B cell (primary cell): ENCODE measurements around the gene POLR2J. TPM values are rescaled to one million over a fixed set of nuclear protein-coding genes. Genes with fewer than 3 reads are reported as not detected.

Experiments used
- ATAC-seq: fragments of 200-7000 bp; cut with Tn5 transposase; one replicate; pipeline ENCODE4 v1.10.0; 2021; ENCODE audit warnings: low read depth, mild to moderate bottlenecking, moderate number of reproducible peaks, moderate library complexity
- CTCF ChIA-PET: fragments of 350-600 bp; sonication (Branson Sonifier 250); formaldehyde crosslinking; loops from one replicate; lab custom pipeline; 2021; ENCODE audit warnings: antibody characterized with exemption, inconsistent platforms; lab: Charles Lee
- POLR2A ChIA-PET: fragments of 350-600 bp; sonication (Branson Sonifier 250); formaldehyde crosslinking; loops from one replicate; lab custom pipeline; 2021; ENCODE audit warnings: antibody characterized with exemption; lab: Charles Lee
- DNase-seq: peaks from one replicate; pipeline ENCODE4 v3.0.0; 2013
- H2AFZ ChIP-seq: 2 replicates; pipeline ENCODE4 v1.6.1; 2012; ENCODE audit warnings: mild to moderate bottlenecking, low read depth, low read length; ENCODE audit not compliant: insufficient read depth, poor library complexity, severe bottlenecking
- H3K27ac ChIP-seq, 2 donors: 1 replicate in 1 of 2; 2 replicates in 1 of 2; pipeline ENCODE4 v1.5.1; 2012 to 2013; ENCODE audit warnings: low read length in 2 of 2, mild to moderate bottlenecking in 2 of 2, moderate library complexity in 1 of 2
- H3K27me3 ChIP-seq, 4 experiments: fragments of 200-600 bp in 1 of 4; sonication (generic) in 1 of 4; replicated peaks in 1 of 4; 1 replicate in 2 of 4; 2 replicates in 2 of 4; pipeline versions ENCODE4 v1.6.1 to v1.7.0; 2013 to 2016; ENCODE audit warnings: low read length in 3 of 4, mild to moderate bottlenecking in 2 of 4, mixed read lengths in 1 of 4, moderate library complexity in 1 of 4; ENCODE audit not compliant: insufficient read depth in 4 of 4, control insufficient read depth in 3 of 4; ENCODE audit errors: control extremely low read depth in 1 of 4
- H3K36me3 ChIP-seq, 2 experiments: replicated peaks in 1 of 2; 1 replicate in 1 of 2; 2 replicates in 1 of 2; pipeline versions ENCODE4 v1.6.1 to v1.7.1; 2013; ENCODE audit warnings: low read length in 1 of 2; ENCODE audit not compliant: insufficient read depth in 2 of 2, control insufficient read depth in 1 of 2; ENCODE audit errors: control extremely low read depth in 1 of 2, extremely low read depth in 1 of 2
- H3K4me1 ChIP-seq, 2 donors: fragments of 200-600 bp in 1 of 2; sonication (generic) in 1 of 2; 1 replicate in 1 of 2; 2 replicates in 1 of 2; pipeline versions ENCODE4 v1.5.1 to v1.6.1; 2013 to 2017; ENCODE audit warnings: low read length in 2 of 2; ENCODE audit not compliant: control insufficient read depth in 2 of 2, insufficient read depth in 2 of 2
- H3K4me2 ChIP-seq: replicated peaks from 2 replicates; pipeline ENCODE3; 2012; ENCODE audit warnings: mild to moderate bottlenecking, low read depth, low read length; ENCODE audit not compliant: poor library complexity, severe bottlenecking
- H3K4me3 ChIP-seq, 5 experiments: fragments of 200-600 bp in 1 of 5; sonication (generic) in 1 of 5; 1 replicate in 3 of 5; 2 replicates in 2 of 5; pipeline versions ENCODE4 v1.5.1 to v1.7.0; 2011 to 2016; ENCODE audit warnings: low read length in 4 of 5, mild to moderate bottlenecking in 4 of 5, low read depth in 2 of 5, control low read depth in 1 of 5, moderate library complexity in 1 of 5; ENCODE audit not compliant: insufficient read depth in 1 of 5; ENCODE audit errors: control extremely low read depth in 1 of 5, extremely low read depth in 1 of 5
- H3K79me2 ChIP-seq: fragments of 200-600 bp; sonication (generic); one replicate; pipeline ENCODE4 v1.6.0; 2016; ENCODE audit warnings: low read length; ENCODE audit not compliant: control insufficient read depth, insufficient read depth
- H3K9ac ChIP-seq: fragments of 200-600 bp; sonication (generic); 2 replicates; pipeline ENCODE4 v1.6.1; 2017; ENCODE audit warnings: mild to moderate bottlenecking, low read length, moderate library complexity
- H3K9me3 ChIP-seq, 3 donors: one replicate each; pipeline versions ENCODE4 v1.6.1 to v1.7.1; 2013; ENCODE audit warnings: low read length in 2 of 3; ENCODE audit not compliant: control insufficient read depth in 2 of 3, insufficient read depth in 1 of 3; ENCODE audit errors: control extremely low read depth in 1 of 3
- H4K20me1 ChIP-seq: 2 replicates; pipeline ENCODE4 v1.6.0; 2012; ENCODE audit warnings: mild to moderate bottlenecking, low read length; ENCODE audit not compliant: insufficient read depth, control insufficient read depth, poor library complexity, severe bottlenecking
- H3K27ac Mint-ChIP-seq: one replicate; pipeline ENCODE4 v1.8.0; 2021; ENCODE audit warnings: mixed read lengths
- H3K27me3 Mint-ChIP-seq: one replicate; pipeline ENCODE4 v1.8.0; 2021; ENCODE audit warnings: mixed read lengths
- H3K4me1 Mint-ChIP-seq: one replicate; pipeline ENCODE4 v1.8.0; 2021; ENCODE audit warnings: mixed read lengths
- H3K4me3 Mint-ChIP-seq: one replicate; pipeline ENCODE4 v1.8.0; 2021; ENCODE audit warnings: mixed read lengths
- H3K9me3 Mint-ChIP-seq: one replicate; pipeline ENCODE4 v1.8.0; 2022; ENCODE audit warnings: mixed read lengths; ENCODE audit not compliant: insufficient read depth
- CTCF ChIP-seq: fragments of 200-600 bp; IDR thresholded peaks from one replicate; pipeline ENCODE4 v1.8.0; 2022; ENCODE audit warnings: antibody characterized with exemption, mild to moderate bottlenecking
- EZH2 ChIP-seq: IDR thresholded peaks from 2 replicates; pipeline ENCODE4 v1.6.1; 2012; ENCODE audit warnings: borderline replicate concordance, low read depth, mild to moderate bottlenecking, moderate library complexity, low read length; ENCODE audit not compliant: insufficient read depth, poor library complexity, severe bottlenecking
- WGBS: methylation state at CpG from one replicate; pipeline ENCODE4 v1.1.5; 2013; ENCODE audit warnings: missing lambda C conversion rate; ENCODE audit not compliant: insufficient coverage; 5-methylcytosine and 5-hydroxymethylcytosine counted together
- intact Hi-C: fragments of 100-400 bp; cut with micrococcal nuclease; formaldehyde crosslinking; loops from one replicate; pipeline ENCODE4 v1.10.0; 2022
- polyA plus RNA-seq: library from polyadenylated mRNA; depleted of rRNA; stranded (reverse); fragments of >200 nt; gene quantifications from 2 replicates; pipeline ENCODE4 v1.2.3, GENCODE V29; 2012
- total RNA-seq, 2 donors: library from RNA; stranded (reverse); fragments of 120-200 nt in 1 of 2; gene quantifications; 1 replicate in 1 of 2; 2 replicates in 1 of 2; pipeline versions ENCODE4 v1.2.3 to v1.2.4, GENCODE V29; 2013 to 2022

POLR2J gene
- total and polyA plus RNA-seq, 2 donors (not counting 1 experiment from before 2014, with no cell fraction given), result 34.0 to 83.0 TPM

DNA sequence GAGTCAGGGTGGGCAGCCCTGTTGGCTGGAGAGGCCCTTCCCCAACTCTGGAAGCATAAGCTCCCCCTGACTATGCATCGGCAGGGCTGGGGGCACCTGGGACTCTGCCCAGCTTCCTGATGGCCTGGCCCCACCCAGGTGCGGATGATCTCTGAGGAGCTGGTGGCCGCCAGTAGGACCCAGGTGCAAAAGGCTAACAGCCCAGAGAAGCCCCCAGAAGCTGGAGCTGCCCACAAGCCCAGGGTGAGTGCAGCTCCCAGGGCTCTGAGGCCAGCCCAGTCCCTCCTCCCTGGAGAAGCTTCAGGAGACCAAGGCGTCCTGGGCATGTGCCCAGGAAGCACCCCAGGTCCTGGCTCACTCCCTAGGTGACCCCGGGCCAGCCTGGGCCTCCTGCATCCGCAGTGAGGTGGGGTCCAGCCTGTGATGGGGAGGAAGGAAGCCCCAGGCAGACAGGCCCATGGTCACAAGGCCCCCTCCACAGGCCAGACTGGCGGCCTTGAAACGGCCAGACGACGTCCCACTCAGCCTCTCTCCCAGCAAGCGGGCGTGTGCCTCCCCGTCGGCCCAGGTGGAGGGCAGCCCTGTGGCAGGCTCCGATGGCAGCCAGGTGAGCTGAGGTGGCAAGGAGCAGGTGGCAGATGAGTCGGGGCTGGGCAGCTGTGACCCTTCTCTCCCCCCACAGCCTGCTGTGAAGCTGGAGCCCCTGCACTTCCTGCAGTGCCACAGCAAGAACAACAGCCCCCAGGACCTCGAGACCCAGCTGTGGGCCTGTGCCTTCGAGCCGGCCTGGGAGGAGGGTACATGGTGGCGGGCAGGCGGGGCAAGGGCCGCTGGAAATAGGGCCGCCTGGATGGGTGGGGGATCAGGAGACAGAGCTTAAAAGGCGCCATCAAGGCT lies 10.9 kb downstream of the POLR2J start:
- Histone ChIP-seq H3K79me2 (peaks cover 48% of the 10 kb centered on the region), H3K4me2 (no peak overlapping the region), H3K9ac (no peak overlapping the region), H3K9me3 (no peaks in the 10 kb centered on the region), H3K27me3 (no peaks in the 10 kb centered on the region), H4K20me1 (peaks cover 6% of the 10 kb centered on the region), H3K27ac (no peak overlapping the region), H2AFZ (no peak overlapping the region), H3K4me3 (no peak overlapping the region), H3K4me1 (peaks cover 19 to 31% of the 10 kb centered on the region in 2 donors), H3K36me3 (peaks cover 0 to 36% of the 10 kb centered on the region in 2 experiments)
- intact Hi-C loops, result no loop called here
- TF ChIP-seq EZH2 (no peak), CTCF (no peak)
- POLR2A ChIA-PET, result interaction anchor here (0.7 kb wide), 1 partner anchor 612 kb away, joined by 5 read pairs; no protein-coding TSS in a partner anchor
- Mint-ChIP-seq H3K9me3 (no peaks in the 10 kb centered on the region), H3K4me3 (no peak overlapping the region), H3K4me1 (peaks cover 24% of the 10 kb centered on the region), H3K27ac (no peak overlapping the region), H3K27me3 (no peaks in the 10 kb centered on the region)
- 96% methylated on average over 15 of the region's 24 CpGs for WGBS
- ATAC-seq (no peak), DNase-seq (no peak)
- CTCF ChIA-PET, result interaction anchor here (0.6 to 6.3 kb wide), 5 partner anchors 52 to 1225 kb away, joined by 3 to 45 read pairs (median 4); no protein-coding TSS in a partner anchor

DNA sequence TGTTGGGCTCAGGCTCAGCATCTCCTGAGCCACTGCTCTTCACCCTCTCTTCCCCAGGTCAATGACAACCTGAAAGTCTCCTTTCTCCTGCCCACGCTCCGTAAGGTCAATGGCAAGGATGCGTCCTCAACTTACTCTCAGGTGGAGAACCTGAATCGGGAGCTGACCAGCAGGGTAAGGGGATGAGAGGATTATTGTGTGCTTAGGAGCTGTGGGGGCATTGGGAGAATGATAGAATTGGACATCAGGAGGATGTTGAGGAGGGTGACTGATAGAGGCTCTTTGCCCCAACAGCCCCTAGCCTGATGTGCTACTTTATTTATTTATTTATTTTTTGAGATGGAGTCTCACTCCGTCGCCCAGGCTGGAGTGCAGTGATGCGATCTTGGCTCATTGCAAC lies 12.6 kb downstream of the POLR2J start:
- CTCF ChIA-PET, result interaction anchor here (0.5 to 6.3 kb wide), 3 partner anchors 61 to 1317 kb away, joined by 4 to 45 read pairs (median 6); partner anchors contain the start of gene PRKRIP1

More for the DNA sequence above, 12.6 kb downstream of the POLR2J start:
- Histone ChIP-seq H3K36me3 (peaks cover 0 to 23% of the 10 kb centered on the region in 2 experiments), H3K27me3 (no peaks in the 10 kb centered on the region), H3K9me3 (no peaks in the 10 kb centered on the region), H3K4me3 (peak overlapping the region in 1 of 5 experiments; percentile 99), H4K20me1 (peaks cover 6% of the 10 kb centered on the region), H2AFZ (no peak overlapping the region), H3K79me2 (peaks cover 64% of the 10 kb centered on the region), H3K9ac (peak overlapping the region; percentile 88), H3K4me2 (peak overlapping the region; percentile 95), H3K4me1 (peaks cover 19 to 31% of the 10 kb centered on the region in 2 donors), H3K27ac (no peak overlapping the region)
- DNase-seq (no peak), ATAC-seq (no peak)
- no peaks in the 10 kb centered on the region for H3K27me3 Mint-ChIP-seq
- no peak for TF ChIP-seq EZH2
- TF ChIP-seq CTCF, result no peak
- H3K4me1 Mint-ChIP-seq, result peaks cover 27% of the 10 kb centered on the region
- no peak overlapping the region for H3K27ac Mint-ChIP-seq
- H3K4me3 Mint-ChIP-seq, result peak overlapping the region; percentile 91
- 92% methylated on average over 6 of the region's 7 CpGs for WGBS
- POLR2A ChIA-PET, result interaction anchor here (1.3 to 1.9 kb wide), 2 partner anchors 32 to 54 kb away, joined by 3 to 5 read pairs; no protein-coding TSS in a partner anchor
- H3K9me3 Mint-ChIP-seq, result no peaks in the 10 kb centered on the region
- intact Hi-C loops, result no loop called here
